ENCODE measurements around the gene SERPINA7. TPM values are rescaled to one million over a fixed set of nuclear protein-coding genes. Genes with fewer than 3 reads are reported as not detected.

Gene SERPINA7, protein sequence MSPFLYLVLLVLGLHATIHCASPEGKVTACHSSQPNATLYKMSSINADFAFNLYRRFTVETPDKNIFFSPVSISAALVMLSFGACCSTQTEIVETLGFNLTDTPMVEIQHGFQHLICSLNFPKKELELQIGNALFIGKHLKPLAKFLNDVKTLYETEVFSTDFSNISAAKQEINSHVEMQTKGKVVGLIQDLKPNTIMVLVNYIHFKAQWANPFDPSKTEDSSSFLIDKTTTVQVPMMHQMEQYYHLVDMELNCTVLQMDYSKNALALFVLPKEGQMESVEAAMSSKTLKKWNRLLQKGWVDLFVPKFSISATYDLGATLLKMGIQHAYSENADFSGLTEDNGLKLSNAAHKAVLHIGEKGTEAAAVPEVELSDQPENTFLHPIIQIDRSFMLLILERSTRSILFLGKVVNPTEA
- total RNA-seq (2021; ENCODE audit: unreplicated experiment) (0.15 TPM), Bru-seq, nascent RNA (percentile 20 among the genes with signal in this experiment), BruChase-seq, experiment 1, labeled RNA remaining after a 2-hour chase (percentile 20 among the genes with signal in this experiment), BruChase-seq, experiment 2, labeled RNA remaining after a 6-hour chase (not detected)
- not detected for polyA plus RNA-seq (2012; ENCODE audit: insufficient read length)
- long read RNA-seq: 0 reads

DNA sequence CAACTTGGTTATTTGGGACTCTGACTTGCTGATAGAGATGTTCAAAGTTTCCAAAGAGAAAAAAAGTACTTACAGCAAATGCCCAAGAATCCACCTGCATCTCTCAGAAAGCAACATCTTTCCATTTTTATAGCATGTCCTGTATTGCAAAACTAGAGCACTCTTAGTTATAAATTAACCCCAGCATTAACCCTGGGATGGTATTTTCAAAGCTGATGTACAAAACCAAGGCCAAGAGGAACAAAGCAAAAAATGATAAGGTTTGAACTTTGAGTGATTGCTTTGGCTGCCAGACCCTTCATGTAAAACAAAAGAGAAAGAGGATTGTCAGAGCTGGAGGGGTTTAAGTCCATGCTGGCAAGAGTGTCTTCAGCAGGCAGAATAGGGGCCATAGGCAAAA lies at the start of gene SERPINA7:
Gene SERPINA7 (minus strand): TSS at position 103 of the 400 bp plus-strand sequence. CDS start 1,669 bp downstream, outside the sequence.
- in situ Hi-C loops (cut with HindIII; ENCODE audit: low pct_unique_long_range_greater_than_20kb, low sequenced_read_pairs) (no loop called here), intact Hi-C loops (cut with micrococcal nuclease; ENCODE audit: unreplicated experiment) (no loop called here)
- H3K27ac ChIP-seq (ENCODE audit: low read length): no peak within 1 kb of the TSS
- DNase-seq (ENCODE audit: low read depth, low spot score): no peak
- H3K27me3 ChIP-seq (ENCODE audit: control insufficient read depth, insufficient read depth, low read length): no peaks in the 10 kb centered on the region
- no peaks in the 10 kb centered on the region for H3K4me1 ChIP-seq (ENCODE audit: control insufficient read depth, insufficient read depth, low read length)
- ATAC-seq: no peak
- TF ChIP-seq, protein P1, sequence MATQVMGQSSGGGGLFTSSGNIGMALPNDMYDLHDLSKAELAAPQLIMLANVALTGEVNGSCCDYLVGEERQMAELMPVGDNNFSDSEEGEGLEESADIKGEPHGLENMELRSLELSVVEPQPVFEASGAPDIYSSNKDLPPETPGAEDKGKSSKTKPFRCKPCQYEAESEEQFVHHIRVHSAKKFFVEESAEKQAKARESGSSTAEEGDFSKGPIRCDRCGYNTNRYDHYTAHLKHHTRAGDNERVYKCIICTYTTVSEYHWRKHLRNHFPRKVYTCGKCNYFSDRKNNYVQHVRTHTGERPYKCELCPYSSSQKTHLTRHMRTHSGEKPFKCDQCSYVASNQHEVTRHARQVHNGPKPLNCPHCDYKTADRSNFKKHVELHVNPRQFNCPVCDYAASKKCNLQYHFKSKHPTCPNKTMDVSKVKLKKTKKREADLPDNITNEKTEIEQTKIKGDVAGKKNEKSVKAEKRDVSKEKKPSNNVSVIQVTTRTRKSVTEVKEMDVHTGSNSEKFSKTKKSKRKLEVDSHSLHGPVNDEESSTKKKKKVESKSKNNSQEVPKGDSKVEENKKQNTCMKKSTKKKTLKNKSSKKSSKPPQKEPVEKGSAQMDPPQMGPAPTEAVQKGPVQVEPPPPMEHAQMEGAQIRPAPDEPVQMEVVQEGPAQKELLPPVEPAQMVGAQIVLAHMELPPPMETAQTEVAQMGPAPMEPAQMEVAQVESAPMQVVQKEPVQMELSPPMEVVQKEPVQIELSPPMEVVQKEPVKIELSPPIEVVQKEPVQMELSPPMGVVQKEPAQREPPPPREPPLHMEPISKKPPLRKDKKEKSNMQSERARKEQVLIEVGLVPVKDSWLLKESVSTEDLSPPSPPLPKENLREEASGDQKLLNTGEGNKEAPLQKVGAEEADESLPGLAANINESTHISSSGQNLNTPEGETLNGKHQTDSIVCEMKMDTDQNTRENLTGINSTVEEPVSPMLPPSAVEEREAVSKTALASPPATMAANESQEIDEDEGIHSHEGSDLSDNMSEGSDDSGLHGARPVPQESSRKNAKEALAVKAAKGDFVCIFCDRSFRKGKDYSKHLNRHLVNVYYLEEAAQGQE (IDR thresholded peaks at IDR 0.05; ENCODE audit: insufficient read depth in 1 of 2, low read depth in 2 of 2, low read length in 1 of 2): no peak
- TF ChIP-seq SIN3A (IDR thresholded peaks at IDR 0.05; ENCODE audit: borderline replicate concordance, insufficient read depth, low read depth, low read length) (no peak), TCF7L2 (IDR thresholded peaks at IDR 0.05; ENCODE audit: low read depth, low read length) (no peak), POLR2AphosphoS5 (IDR thresholded peaks at IDR 0.05; ENCODE audit: low read depth, low read length) (no peak)
- TF ChIP-seq, protein P2, sequence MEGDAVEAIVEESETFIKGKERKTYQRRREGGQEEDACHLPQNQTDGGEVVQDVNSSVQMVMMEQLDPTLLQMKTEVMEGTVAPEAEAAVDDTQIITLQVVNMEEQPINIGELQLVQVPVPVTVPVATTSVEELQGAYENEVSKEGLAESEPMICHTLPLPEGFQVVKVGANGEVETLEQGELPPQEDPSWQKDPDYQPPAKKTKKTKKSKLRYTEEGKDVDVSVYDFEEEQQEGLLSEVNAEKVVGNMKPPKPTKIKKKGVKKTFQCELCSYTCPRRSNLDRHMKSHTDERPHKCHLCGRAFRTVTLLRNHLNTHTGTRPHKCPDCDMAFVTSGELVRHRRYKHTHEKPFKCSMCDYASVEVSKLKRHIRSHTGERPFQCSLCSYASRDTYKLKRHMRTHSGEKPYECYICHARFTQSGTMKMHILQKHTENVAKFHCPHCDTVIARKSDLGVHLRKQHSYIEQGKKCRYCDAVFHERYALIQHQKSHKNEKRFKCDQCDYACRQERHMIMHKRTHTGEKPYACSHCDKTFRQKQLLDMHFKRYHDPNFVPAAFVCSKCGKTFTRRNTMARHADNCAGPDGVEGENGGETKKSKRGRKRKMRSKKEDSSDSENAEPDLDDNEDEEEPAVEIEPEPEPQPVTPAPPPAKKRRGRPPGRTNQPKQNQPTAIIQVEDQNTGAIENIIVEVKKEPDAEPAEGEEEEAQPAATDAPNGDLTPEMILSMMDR (IDR thresholded peaks at IDR 0.05): no peak
- ChIA-PET CTCF (no interaction called here), POLR2A (no interaction called here)
- H3K9me3 ChIP-seq (ENCODE audit: control insufficient read depth, insufficient read depth, low read depth, low read length): no peaks in the 10 kb centered on the region
- H3K4me3 ChIP-seq (ENCODE audit: low read depth in 2 of 2, low read length in 2 of 2): no peak within 1 kb of the TSS
- no TSS peak for BruUV-seq (replicated peaks)
- no peaks in the 10 kb centered on the region; the same call in 1 of the 2 replicates for H3K36me3 ChIP-seq (ENCODE audit: control insufficient read depth, insufficient read depth, low read length)

DNA sequence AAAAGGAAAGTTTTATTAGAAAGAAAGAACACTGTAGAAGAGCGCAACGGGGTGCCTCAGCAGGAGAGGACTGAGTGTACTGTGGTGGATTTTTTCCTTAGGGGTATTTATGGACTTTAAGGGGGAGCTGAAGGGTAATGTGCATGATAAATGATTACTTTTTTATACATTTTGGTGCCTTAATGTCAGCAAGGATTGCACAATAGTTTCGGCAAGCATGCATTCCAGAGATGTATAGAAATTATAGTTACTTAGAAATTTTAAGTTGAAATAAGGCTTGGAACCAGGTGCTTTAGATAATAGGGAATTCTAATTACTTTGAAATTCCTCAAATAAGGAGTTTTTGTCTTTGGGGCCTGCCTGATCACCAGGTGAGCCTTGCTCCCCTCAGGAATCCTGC lies 30.5 kb upstream of the SERPINA7 start:
- DNase-seq (ENCODE audit: low read depth, low spot score): no peak
- CTCF ChIA-PET: no interaction called here
- TF ChIP-seq, protein P2 (IDR thresholded peaks at IDR 0.05): no peak

More for the DNA sequence above, 30.5 kb upstream of the SERPINA7 start:
- Histone ChIP-seq H3K4me1 (ENCODE audit: control insufficient read depth, insufficient read depth, low read length) (no peaks in the 10 kb centered on the region), H3K27ac (ENCODE audit: low read length) (no peak overlapping the region), H3K36me3 (ENCODE audit: control insufficient read depth, insufficient read depth, low read length) (no peaks in the 10 kb centered on the region), H3K4me3 (ENCODE audit: low read depth in 2 of 2, low read length in 2 of 2) (no peak overlapping the region), H3K9me3 (ENCODE audit: control insufficient read depth, insufficient read depth, low read depth, low read length) (no peaks in the 10 kb centered on the region), H3K27me3 (ENCODE audit: control insufficient read depth, insufficient read depth, low read length) (no peaks in the 10 kb centered on the region)
- BruUV-seq (replicated peaks): no TSS peak
- ATAC-seq: no peak
- intact Hi-C loops (cut with micrococcal nuclease; ENCODE audit: unreplicated experiment) (no loop called here), in situ Hi-C loops (cut with HindIII; ENCODE audit: low pct_unique_long_range_greater_than_20kb, low sequenced_read_pairs) (no loop called here)
- POLR2A ChIA-PET: no interaction called here
